GM12873 (cell line): ENCODE data around the gene ARHGAP4.

Source experiments
- TF ChIP-seq, protein P1 (sequence below): IDR thresholded peaks from 2 replicates; pipeline ENCODE4 v1.5.1; 2012; ENCODE audit warnings: low read depth, mild to moderate bottlenecking, moderate library complexity, low read length, control low read depth; ENCODE audit not compliant: insufficient read depth; ENCODE audit errors: missing control alignments

ARHGAP4 gene

DNA sequence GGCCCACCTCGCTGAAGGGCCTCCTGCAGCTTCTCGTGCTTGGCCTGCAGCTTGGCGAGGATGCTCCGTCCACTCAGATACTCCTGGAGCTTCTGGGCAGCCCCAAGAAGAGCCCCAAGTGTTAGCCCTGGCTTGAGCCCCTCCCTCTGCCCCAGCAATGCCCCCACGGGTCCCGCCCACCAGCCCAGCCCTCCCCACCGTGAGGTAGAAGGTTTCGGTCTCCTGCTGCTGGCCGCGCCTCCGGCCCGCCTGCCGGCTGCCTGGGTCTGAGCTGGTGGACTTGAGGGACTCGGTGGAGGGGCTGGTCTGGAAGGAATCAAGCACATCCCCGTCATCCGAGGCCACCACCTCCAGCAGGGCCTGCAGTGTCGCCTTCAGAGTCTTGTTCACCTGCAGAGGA lies 12.9 kb downstream of the ARHGAP4 start:
- TF ChIP-seq, protein P1, sequence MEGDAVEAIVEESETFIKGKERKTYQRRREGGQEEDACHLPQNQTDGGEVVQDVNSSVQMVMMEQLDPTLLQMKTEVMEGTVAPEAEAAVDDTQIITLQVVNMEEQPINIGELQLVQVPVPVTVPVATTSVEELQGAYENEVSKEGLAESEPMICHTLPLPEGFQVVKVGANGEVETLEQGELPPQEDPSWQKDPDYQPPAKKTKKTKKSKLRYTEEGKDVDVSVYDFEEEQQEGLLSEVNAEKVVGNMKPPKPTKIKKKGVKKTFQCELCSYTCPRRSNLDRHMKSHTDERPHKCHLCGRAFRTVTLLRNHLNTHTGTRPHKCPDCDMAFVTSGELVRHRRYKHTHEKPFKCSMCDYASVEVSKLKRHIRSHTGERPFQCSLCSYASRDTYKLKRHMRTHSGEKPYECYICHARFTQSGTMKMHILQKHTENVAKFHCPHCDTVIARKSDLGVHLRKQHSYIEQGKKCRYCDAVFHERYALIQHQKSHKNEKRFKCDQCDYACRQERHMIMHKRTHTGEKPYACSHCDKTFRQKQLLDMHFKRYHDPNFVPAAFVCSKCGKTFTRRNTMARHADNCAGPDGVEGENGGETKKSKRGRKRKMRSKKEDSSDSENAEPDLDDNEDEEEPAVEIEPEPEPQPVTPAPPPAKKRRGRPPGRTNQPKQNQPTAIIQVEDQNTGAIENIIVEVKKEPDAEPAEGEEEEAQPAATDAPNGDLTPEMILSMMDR: no peak

DNA sequence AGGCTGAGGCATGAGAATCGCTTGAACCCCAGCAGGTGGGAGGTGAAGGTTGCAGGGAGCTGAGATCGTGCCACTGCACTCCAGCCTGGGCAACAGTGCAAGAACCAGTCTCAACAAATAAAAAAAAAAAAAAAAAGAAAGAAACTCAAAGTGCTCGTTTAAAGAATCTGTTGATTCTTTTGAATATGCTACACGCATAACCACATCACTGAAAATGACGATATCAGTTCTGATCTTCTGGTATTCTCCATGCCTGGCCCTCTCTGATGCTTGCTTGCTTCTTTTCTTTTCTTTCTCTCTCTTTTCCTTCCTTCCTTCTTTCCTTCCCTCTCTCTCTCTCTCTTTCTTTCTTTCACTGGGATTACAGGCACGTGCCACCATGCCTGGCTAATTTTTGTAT lies 14.3 kb downstream of the ARHGAP4 start:
- TF ChIP-seq, protein P1: no peak

DNA sequence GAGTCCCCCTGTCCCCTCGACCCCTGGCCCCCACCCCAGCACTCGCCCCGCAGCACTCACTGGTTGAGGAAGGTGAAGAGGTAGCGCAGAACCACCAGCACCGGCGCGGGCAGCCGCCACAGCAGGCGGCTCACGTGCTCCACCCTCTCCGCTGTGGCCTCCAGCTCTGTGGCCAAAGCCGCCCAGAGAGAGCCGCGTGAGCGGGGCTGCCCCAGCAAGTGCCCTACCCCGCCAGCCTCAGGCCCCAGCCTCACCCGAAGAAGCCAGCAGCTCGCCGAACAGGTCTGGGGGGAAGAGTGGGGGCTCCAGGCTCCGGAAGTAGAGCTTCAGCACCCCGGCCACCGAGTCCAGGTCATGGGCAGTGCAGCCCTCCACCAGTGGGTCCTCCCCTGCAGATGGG lies 15.6 kb downstream of the ARHGAP4 start:
- TF ChIP-seq, protein P1: no peak

DNA sequence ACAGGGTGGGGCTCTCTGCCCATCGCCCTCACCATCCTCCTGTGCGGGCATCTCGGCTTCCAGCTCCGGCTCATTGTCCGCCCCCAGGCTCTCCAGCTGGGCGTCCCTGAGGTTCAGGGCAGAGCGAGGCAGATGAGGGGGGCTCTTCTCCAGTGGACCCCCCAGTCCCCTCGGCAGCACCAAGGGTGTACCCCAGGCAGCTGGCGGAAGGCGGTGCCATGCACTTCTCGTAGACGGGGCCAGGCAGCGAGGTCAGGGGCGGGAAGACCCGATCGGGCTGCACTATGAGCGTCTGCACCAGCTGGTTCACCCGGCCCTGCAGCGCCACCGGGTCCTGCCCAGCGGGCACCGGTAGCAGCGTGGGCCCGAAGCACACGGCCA lies 16.1 kb downstream of the ARHGAP4 start:
- TF ChIP-seq, protein P1: no peak

DNA sequence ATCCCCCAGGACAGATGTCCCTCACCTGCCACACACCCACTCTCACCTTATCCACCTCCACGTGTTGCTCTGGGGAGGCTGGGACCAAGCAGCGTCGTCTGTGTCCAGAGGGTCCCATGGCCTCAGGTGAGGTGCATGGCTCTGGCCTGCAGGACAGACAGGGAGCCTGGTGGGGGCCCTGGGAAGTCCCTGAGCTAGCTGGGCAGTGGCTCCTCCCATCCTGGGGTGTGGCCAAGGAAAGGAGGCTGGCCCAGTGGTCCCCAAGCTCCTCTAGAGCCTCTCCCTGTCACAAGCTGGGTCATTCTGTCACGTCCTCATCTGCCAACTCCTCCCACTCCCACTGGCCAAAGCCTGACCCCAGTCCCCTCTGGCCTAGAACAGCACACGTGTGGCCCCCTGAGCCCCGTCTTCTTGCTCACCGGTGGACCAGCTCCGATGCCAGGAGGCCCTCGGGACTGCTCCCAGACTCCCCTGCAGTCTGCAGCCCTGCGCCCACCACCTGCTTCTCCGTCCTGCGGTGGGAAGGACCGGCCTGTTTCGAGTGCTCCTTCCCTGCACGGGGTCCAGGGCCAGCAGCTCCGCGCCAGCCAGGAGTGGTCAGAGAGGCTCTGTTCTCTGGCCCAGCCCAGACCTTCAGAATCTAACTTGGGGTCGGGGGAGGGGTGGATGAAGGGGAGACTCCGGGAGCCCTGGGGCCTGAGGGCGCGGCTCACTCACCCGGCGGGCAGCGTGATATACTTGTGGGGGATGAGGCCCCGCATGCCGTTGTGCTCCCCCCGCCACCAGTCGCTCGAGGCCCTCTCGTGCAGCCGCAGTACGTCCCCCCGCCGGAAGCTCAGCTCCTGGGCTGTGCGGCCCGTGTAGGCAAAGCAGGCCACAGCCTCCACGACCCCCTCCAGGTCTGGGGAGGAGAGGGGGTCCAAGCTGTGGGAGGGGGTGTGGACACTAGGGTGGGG lies 16.8 kb downstream of the ARHGAP4 start:
- TF ChIP-seq, protein P1: no peak

DNA sequence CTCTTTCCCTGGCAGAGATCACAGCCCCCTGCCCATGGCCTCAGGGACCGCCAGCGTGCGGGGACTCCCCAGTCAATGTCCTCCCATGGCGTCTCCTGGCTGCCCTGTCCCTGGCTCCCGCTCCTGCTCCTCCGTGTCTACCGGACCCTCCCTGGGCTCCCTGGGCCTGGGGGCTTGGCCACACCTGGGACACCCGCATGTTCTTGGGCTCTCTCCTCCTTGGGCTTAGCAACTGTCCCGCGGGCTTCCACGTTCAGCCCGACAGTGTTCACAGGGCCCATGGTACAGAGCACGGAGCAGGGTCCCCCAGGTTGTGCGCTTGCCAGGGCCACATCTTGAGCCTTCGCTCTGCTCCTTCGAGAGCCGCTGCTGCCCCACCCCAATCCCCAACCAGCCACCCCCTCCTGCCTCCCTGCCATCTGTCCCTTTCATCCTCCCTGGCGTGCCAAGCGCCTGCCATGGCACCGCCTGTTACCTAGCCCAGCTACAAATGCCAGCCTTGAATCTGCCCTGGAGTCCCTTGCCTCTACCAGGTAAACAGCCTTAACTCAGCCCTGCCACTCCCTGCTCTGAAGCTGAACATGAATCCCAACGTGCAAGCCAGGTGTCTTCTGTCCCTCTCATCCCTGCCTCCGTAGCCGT lies 17.7 kb downstream of the ARHGAP4 start:
- TF ChIP-seq, protein P1: no peak

DNA sequence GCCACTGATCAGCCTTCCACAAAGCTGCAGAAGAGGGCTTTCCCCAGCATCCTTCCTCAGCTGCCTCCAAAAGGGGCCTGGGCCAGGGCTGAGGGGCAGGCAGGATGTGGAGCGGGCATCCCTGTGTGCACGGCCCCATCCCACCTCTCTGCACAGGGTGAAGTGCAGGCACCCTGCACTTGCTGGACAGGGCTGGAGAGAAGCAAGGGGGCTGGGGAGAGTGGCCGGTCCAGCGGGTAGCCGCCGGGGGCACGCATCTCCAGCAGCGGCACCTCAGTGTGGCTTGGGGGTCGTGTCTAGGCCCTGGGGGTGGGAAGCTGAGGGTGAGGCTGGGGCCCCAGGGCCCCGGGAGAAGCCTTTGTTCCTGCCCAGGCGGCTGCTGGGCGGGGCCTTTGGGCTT lies 18.6 kb downstream of the ARHGAP4 start:
- TF ChIP-seq, protein P1: no peak
